HG03159 (cell line): ENCODE data around the gene RPTN.
A peak's percentile ranks its signal among the peaks of the same experiment; 100 is the strongest.
"Not testable (repeated sequence)": the region's sequence is repeated elsewhere in the genome, so short reads cannot be mapped to it uniquely, and the experiment has no call there.

ENCODE experiments used
- ATAC-seq: cut with Tn5 transposase; IDR thresholded peaks from one replicate; pipeline ENCODE4 v1.9.1; 2021; ENCODE audit warnings: mild to moderate bottlenecking, moderate library complexity; ENCODE audit not compliant: unreplicated experiment

RPTN gene

DNA sequence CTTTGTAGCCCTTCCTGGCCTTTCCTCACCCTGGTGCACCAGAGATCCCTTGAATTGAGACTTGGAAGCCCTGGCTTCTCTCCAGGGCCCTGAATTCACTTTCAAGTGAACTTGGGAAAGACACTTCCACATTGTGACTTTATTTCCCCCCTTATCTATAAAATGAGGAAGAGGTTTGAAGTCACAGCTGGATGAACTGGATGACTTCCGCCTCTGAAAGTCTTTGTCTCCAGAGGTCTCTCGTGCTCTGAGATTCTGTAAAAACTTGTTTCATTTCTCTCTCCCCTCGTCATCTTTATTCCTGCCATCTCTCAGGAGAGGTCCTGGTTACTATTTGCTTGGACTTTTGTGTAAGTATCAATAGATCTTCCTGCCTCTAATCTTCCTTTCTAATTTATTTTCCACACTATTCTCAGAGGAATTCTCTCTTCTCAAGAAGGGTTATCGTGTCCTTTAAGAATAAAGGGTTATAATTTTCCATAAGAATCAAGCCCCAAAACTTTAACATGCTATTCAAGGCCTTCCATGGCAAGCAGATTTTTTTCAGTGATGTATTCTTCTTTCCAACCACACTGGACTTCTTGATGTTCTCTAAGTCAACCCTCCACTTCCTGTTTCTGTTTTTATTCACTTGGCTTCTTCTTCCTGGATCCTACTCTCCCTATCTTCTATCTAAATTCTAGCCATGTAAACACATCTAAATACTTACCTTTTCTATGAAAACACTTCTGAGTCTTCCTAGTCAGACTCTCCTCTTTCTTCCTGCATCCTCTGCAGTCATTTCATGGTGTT lies 6.5 kb upstream of the RPTN start:
- ATAC-seq, result no peak

DNA sequence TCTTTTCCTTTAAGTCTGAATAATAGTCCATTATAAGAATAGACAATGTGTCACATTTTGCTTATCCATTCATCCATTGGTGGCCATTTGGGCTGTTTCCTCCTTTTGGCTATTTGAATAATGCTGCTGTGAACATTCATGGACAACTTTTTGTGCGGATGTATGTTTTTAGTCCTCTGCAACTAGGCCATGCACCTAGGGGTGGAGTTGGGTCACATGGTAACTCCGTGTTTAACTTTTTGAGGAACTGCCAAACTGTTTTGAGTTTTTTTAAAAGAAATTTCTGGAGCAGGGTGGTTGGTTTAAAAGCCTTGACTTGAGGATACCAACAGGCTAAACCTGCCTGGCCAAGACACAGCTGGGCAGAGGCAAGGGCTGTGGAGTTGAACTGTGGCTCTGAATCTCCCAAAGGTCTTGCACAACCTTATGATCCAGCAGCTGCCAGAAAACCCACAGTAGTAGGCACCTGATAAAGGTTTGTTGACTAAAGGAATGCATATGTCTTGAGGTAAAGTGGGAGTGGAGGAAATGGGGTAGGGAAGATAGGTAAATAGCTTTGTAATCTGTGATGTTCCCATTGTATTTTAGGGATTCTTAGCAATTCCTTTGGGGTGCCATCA lies 5.6 kb upstream of the RPTN start:
- ATAC-seq, result no peak

GRCh38 chr1:152162792-152163463 lies 3.9 kb upstream of the RPTN start:
- ATAC-seq, result no peak

- no peak for ATAC-seq
Measured at GRCh38 chr1:152160576-152160975, 1.5 kb upstream of the RPTN start.

- ATAC-seq, result no peak
Measured at GRCh38 chr1:152153996-152154395, 5.0 kb downstream of the RPTN start.

- no peak for ATAC-seq
Measured at GRCh38 chr1:152151646-152152045, 7.4 kb downstream of the RPTN start.

DNA sequence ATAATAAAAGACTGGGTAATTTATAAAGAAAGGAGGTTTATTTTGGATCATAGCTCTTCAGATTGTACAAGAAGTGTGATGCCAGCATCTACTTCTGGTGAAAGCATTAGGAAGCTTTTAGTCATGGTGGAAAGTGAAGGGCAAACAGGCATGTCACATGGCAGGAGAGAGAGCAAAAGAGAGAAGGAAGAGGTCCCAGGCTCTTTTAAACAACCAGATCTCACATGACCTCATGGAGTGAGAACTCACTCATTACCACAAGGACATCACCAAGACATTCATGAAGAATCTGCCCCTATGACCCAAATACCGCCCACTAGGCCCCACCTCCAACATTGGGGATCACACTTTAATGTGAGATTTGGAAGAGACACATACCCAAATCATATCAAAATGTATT lies 10.0 kb downstream of the RPTN start:
- no peak for ATAC-seq

DNA sequence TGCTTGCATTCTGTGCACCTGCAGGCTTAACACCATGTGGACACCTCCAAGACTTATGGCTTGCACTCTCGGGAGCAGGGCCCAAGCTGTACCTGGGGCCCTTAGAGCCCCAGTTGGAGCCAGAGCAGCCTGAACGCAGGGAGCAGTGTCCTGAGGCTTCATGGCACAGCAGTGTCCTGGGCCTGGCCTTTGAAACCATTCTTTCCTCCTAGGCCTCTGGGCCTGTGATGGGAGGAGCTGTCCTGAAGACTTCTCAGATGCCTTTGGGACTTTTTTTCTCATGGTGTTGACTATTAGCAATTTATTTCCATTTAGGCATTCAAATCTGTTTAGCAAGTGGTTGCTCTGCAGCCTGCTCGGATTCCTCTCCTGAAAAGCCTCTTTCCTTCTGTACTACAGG lies 11.0 kb downstream of the RPTN start:
- ATAC-seq, result no peak

- no peak for ATAC-seq
Measured at GRCh38 chr1:152145769-152146168, 13.3 kb downstream of the RPTN start.

GRCh38 chr1:152144674-152145183 lies 14.3 kb downstream of the RPTN start:
- ATAC-seq, result not testable (repeated sequence)

GRCh38 chr1:152143150-152143887 lies 15.7 kb downstream of the RPTN start:
- peak; percentile 60 for ATAC-seq

DNA sequence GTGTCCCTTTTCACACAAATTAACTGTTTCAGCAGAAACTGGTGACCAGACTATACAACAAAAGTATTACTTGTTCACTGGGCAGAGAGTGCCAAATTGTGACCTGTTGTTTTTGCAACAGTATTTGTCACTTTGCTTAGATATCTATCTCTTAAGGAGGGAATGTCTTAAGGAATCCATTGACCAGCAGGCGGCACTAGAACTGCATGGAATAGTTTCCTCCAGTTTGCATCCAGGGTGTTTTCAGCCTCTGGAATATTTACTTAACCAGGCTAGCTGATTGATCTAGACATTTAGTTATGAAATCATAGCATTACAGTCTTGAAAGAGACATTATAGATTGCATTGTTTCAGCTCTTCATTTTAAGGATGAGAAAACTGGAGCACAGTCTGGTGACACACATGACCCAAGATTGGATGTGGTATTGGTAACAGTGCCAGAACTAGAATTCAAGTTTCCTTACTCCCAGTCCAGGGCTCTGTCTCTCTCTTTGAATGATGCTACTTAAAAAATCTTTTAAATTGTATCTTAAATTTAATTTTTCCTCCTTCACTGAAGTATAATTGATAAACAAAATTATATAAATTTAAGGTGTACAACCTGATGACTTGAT lies 16.9 kb downstream of the RPTN start:
- no peak for ATAC-seq

GRCh38 chr1:152137215-152137614 lies 21.8 kb downstream of the RPTN start:
- ATAC-seq, result no peak

DNA sequence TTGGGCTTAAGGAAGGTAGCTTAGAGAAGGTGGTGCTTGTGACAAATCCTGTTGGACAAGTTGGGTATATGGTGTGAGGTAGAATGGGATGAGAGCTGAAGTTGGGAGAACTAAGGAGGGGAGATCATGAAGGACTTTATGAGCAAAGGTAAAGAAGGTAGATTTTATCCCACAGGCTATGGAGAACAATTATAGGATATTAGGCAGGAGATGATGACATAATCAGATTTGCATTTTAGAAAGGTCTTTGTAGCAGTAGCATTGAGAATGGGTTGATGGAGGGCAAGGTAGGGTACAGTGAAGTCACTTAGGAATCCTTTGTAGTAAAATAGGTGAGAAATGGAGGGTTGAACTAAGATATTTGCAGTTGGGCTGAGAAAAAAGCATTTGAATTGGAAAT lies 28.8 kb downstream of the RPTN start:
- ATAC-seq, result no peak

GRCh38 chr1:152127673-152128072 lies 31.4 kb downstream of the RPTN start:
- no peak for ATAC-seq

GRCh38 chr1:152125834-152126443 lies 33.1 kb downstream of the RPTN start:
- no peak for ATAC-seq

DNA sequence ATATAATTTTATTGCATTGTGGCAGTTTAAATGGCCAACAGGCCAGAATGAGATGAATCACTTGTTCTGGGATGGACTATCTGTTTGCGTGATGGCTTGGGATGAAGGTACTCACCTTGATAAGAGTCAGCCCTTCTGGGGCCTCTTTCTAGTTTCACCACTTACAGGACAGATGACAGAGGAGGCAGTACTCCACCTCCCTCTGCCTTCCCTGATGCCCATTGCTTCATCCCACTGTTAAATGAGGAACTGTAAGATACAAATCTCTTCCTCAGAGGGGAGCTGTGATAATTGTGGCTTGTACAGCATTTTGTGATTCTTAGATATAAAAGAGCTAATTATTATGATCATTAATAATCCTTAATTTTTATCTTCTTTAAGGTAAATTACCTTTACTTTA lies 40.1 kb downstream of the RPTN start:
- ATAC-seq, result no peak

GRCh38 chr1:152115344-152115743 lies 43.7 kb downstream of the RPTN start, which contains the start of gene TCHH:
TSS of gene TCHH (minus strand) at chr1:152115444. CDS start at chr1:152114080, 1,364 bp downstream.
- no peak for ATAC-seq

DNA sequence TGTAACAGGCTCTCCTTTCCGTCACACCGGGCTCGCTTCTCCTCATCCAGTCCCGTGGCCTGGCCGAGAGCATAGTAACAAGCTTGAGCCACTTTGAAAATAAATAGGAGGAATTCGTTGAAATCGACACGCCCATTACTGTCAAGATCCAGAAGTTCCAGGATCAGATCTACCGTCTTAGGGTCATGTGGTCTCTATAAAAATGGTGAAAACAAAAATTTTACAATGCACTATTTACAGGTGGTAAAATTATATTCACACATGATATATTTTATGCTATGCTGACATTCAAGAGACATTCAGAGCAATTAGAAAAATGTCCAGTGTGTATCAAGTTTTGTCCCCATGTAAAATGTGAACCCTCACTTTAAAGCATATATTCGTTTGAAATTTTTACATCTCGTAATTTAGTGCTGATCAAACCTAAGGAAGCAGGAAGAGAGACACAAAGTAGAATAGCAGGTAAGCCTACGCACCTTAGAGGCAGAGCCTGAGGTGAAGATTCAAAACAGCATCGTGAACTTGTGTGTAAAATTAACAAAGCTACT lies 46.1 kb downstream of the RPTN start:
- no peak for ATAC-seq
